CD4-positive, alpha-beta memory T cell (primary cell): ENCODE measurements around the gene OSBPL8. TPM values are rescaled to one million over a fixed set of nuclear protein-coding genes. Genes with fewer than 3 reads are reported as not detected.

ENCODE experiments used
- CTCF ChIA-PET: fragments of 350-600 bp; sonication (Branson Sonifier 250); formaldehyde crosslinking; loops from one replicate; lab custom pipeline; 2021; ENCODE audit warnings: inconsistent platforms; ENCODE audit not compliant: partially characterized antibody; lab: Charles Lee
- POLR2A ChIA-PET: fragments of 350-600 bp; sonication (Branson Sonifier 250); formaldehyde crosslinking; loops from one replicate; lab custom pipeline; 2021; ENCODE audit not compliant: partially characterized antibody; lab: Charles Lee
- DNase-seq, 5 donors: peaks; one replicate each; pipeline versions ENCODE4 v3.0.0 to v3.0.0-alpha.2; 2020 to 2022; ENCODE audit warnings: mixed read lengths in 1 of 5
- H3K27ac ChIP-seq: one replicate; pipeline ENCODE4 v1.7.0; 2013; ENCODE audit warnings: low read depth, low read length
- H3K27me3 ChIP-seq: 2 replicates; pipeline ENCODE4 v1.7.0; 2013; ENCODE audit warnings: mild to moderate bottlenecking, low read length, moderate library complexity; ENCODE audit not compliant: insufficient read depth
- H3K36me3 ChIP-seq: 2 replicates; pipeline ENCODE4 v1.7.0; 2013; ENCODE audit warnings: mild to moderate bottlenecking, low read length, moderate library complexity; ENCODE audit not compliant: insufficient read depth
- H3K4me1 ChIP-seq: 2 replicates; pipeline ENCODE4 v1.7.0; 2013; ENCODE audit warnings: mild to moderate bottlenecking, low read length, moderate library complexity; ENCODE audit not compliant: insufficient read depth
- H3K4me3 ChIP-seq, 2 donors: one replicate each; pipeline ENCODE4 v1.7.0; 2013; ENCODE audit warnings: low read length in 2 of 2, mild to moderate bottlenecking in 1 of 2
- H3K9me3 ChIP-seq, 2 donors: one replicate each; pipeline ENCODE4 v1.7.0; 2013; ENCODE audit warnings: low read length in 2 of 2, control low read depth in 1 of 2; ENCODE audit not compliant: control insufficient read depth in 1 of 2
- H3K27ac Mint-ChIP-seq, 7 donors: one replicate each; pipeline ENCODE4 v1.8.0; 2020 to 2021; ENCODE audit warnings: mixed read lengths in 7 of 7, mild to moderate bottlenecking in 6 of 7, inconsistent platforms in 3 of 7, moderate library complexity in 3 of 7
- H3K27me3 Mint-ChIP-seq, 2 donors: one replicate each; pipeline ENCODE4 v1.8.0; 2020 to 2021; ENCODE audit warnings: mixed read lengths in 2 of 2
- H3K36me3 Mint-ChIP-seq, 2 donors: one replicate each; pipeline ENCODE4 v1.8.0; 2020 to 2021; ENCODE audit warnings: mixed read lengths in 2 of 2, inconsistent platforms in 1 of 2, mild to moderate bottlenecking in 1 of 2
- H3K4me1 Mint-ChIP-seq, 4 donors: one replicate each; pipeline ENCODE4 v1.8.0; 2020 to 2021; ENCODE audit warnings: mixed read lengths in 4 of 4, mild to moderate bottlenecking in 1 of 4
- H3K4me3 Mint-ChIP-seq, 8 donors: one replicate each; pipeline ENCODE4 v1.8.0; 2020 to 2021; ENCODE audit warnings: mixed read lengths in 8 of 8, mild to moderate bottlenecking in 7 of 8, moderate library complexity in 6 of 8, inconsistent platforms in 3 of 8
- H3K9me3 Mint-ChIP-seq, 8 donors: one replicate each; pipeline ENCODE4 v1.8.0; 2020 to 2021; ENCODE audit warnings: mixed read lengths in 8 of 8, mild to moderate bottlenecking in 5 of 8, inconsistent platforms in 3 of 8, moderate library complexity in 1 of 8
- intact Hi-C: fragments of 100-400 bp; cut with micrococcal nuclease; formaldehyde crosslinking; loops from one replicate; pipeline ENCODE4 v1.15.1; 2023
- polyA plus RNA-seq, 2 donors: library from polyadenylated mRNA; unstranded; fragments of 300-500 nt; fragmentation: Illumina TruSeq; gene quantifications; one replicate each; pipeline ENCODE4 v1.2.3, GENCODE V29; 2021
- total RNA-seq, 2 experiments: library from RNA; stranded (reverse); gene quantifications; one replicate each; pipeline ENCODE4 v1.2.3, GENCODE V29; 2021

The OSBPL8 gene
- total and polyA plus RNA-seq, 4 experiments from 2014 or later = 126 to 143 (median 129) TPM

- no peaks in the 10 kb centered on the region for H3K36me3 Mint-ChIP-seq
- H3K4me3 ChIP-seq = no peak overlapping the region
- H3K4me3 Mint-ChIP-seq = no peak overlapping the region
- no peaks in the 10 kb centered on the region for H3K9me3 Mint-ChIP-seq
- H3K27ac ChIP-seq = no peak overlapping the region
- intact Hi-C loops = no loop called here
- no peaks in the 10 kb centered on the region for H3K36me3 ChIP-seq
- H3K27ac Mint-ChIP-seq = no peak overlapping the region
- H3K4me1 ChIP-seq = no peaks in the 10 kb centered on the region
- ChIA-PET CTCF (no interaction called here), POLR2A (no interaction called here)
- DNase-seq = no peak
- H3K27me3 Mint-ChIP-seq = peaks cover 12 to 17% of the 10 kb centered on the region in 2 donors
- no peaks in the 10 kb centered on the region for H3K4me1 Mint-ChIP-seq
- no peaks in the 10 kb centered on the region for H3K27me3 ChIP-seq
- H3K9me3 ChIP-seq = no peaks in the 10 kb centered on the region
Measured at GRCh38 chr12:76313299-76313698, 246.3 kb downstream of the OSBPL8 start.

- no peaks in the 10 kb centered on the region for H3K36me3 Mint-ChIP-seq
- Histone ChIP-seq H3K4me1 (no peaks in the 10 kb centered on the region), H3K36me3 (no peaks in the 10 kb centered on the region), H3K4me3 (no peak overlapping the region), H3K27me3 (no peaks in the 10 kb centered on the region), H3K27ac (no peak overlapping the region), H3K9me3 (no peaks in the 10 kb centered on the region)
- no peaks in the 10 kb centered on the region for H3K9me3 Mint-ChIP-seq
- no peak overlapping the region for H3K27ac Mint-ChIP-seq
- peaks cover 12 to 15% of the 10 kb centered on the region in 2 donors for H3K27me3 Mint-ChIP-seq
- intact Hi-C loops = no loop called here
- H3K4me1 Mint-ChIP-seq = no peaks in the 10 kb centered on the region
- no peak for DNase-seq
- ChIA-PET CTCF (no interaction called here), POLR2A (no interaction called here)
- no peak overlapping the region for H3K4me3 Mint-ChIP-seq
Measured at GRCh38 chr12:76312315-76312714, 247.3 kb downstream of the OSBPL8 start.

- POLR2A ChIA-PET = no interaction called here
- no peak overlapping the region for H3K27ac ChIP-seq
- DNase-seq = no peak
- no peak overlapping the region for H3K4me3 ChIP-seq
- Mint-ChIP-seq H3K4me3 (no peak overlapping the region), H3K27ac (no peak overlapping the region), H3K36me3 (no peaks in the 10 kb centered on the region), H3K27me3 (peaks cover 12 to 17% of the 10 kb centered on the region in 2 donors), H3K4me1 (no peaks in the 10 kb centered on the region), H3K9me3 (no peaks in the 10 kb centered on the region)
- no peaks in the 10 kb centered on the region for H3K36me3 ChIP-seq
- no peaks in the 10 kb centered on the region for H3K27me3 ChIP-seq
- intact Hi-C loops = no loop called here
- H3K9me3 ChIP-seq = no peaks in the 10 kb centered on the region
- CTCF ChIA-PET = no interaction called here
- H3K4me1 ChIP-seq = no peaks in the 10 kb centered on the region
Measured at GRCh38 chr12:76311796-76312195, 247.8 kb downstream of the OSBPL8 start.

- H3K4me3 Mint-ChIP-seq = no peak overlapping the region
- no peak overlapping the region for H3K27ac ChIP-seq
- H3K4me3 ChIP-seq = no peak overlapping the region
- no peak overlapping the region for H3K27ac Mint-ChIP-seq
- no peaks in the 10 kb centered on the region for H3K36me3 ChIP-seq
- ChIA-PET CTCF (no interaction called here), POLR2A (no interaction called here)
- no peaks in the 10 kb centered on the region for H3K9me3 ChIP-seq
- H3K4me1 Mint-ChIP-seq = no peaks in the 10 kb centered on the region
- intact Hi-C loops = no loop called here
- H3K9me3 Mint-ChIP-seq = no peaks in the 10 kb centered on the region
- H3K27me3 Mint-ChIP-seq = peaks cover 7 to 21% of the 10 kb centered on the region in 2 donors
- no peak for DNase-seq
- no peaks in the 10 kb centered on the region for H3K27me3 ChIP-seq
- no peaks in the 10 kb centered on the region for H3K4me1 ChIP-seq
- no peaks in the 10 kb centered on the region for H3K36me3 Mint-ChIP-seq
Measured at GRCh38 chr12:76310110-76310509, 249.5 kb downstream of the OSBPL8 start.

- CTCF ChIA-PET = no interaction called here
- no peaks in the 10 kb centered on the region for H3K9me3 ChIP-seq
- H3K36me3 ChIP-seq = no peaks in the 10 kb centered on the region
- H3K4me3 Mint-ChIP-seq = no peak overlapping the region
- H3K27me3 Mint-ChIP-seq = peaks cover 7 to 19% of the 10 kb centered on the region in 2 donors
- H3K27me3 ChIP-seq = no peaks in the 10 kb centered on the region
- H3K4me3 ChIP-seq = no peak overlapping the region
- H3K4me1 Mint-ChIP-seq = no peaks in the 10 kb centered on the region
- peaks cover 0 to 3% (median 0%) of the 10 kb centered on the region in 8 donors for H3K9me3 Mint-ChIP-seq
- POLR2A ChIA-PET = no interaction called here
- H3K27ac ChIP-seq = no peak overlapping the region
- H3K36me3 Mint-ChIP-seq = no peaks in the 10 kb centered on the region
- H3K4me1 ChIP-seq = no peaks in the 10 kb centered on the region
- no peak overlapping the region for H3K27ac Mint-ChIP-seq
- no peak for DNase-seq
- intact Hi-C loops = no loop called here
Measured at GRCh38 chr12:76308866-76309265, 250.7 kb downstream of the OSBPL8 start.

GRCh38 chr12:76307083-76307482 is 252.5 kb downstream of the OSBPL8 start:
- Mint-ChIP-seq H3K9me3 (peaks cover 0 to 7% (median 0%) of the 10 kb centered on the region in 8 donors), H3K27me3 (peaks cover 2 to 13% of the 10 kb centered on the region in 2 donors), H3K36me3 (no peaks in the 10 kb centered on the region), H3K4me1 (no peaks in the 10 kb centered on the region), H3K4me3 (no peak overlapping the region), H3K27ac (no peak overlapping the region)
- ChIA-PET CTCF (no interaction called here), POLR2A (no interaction called here)
- no peaks in the 10 kb centered on the region for H3K27me3 ChIP-seq
- H3K4me3 ChIP-seq = no peak overlapping the region
- intact Hi-C loops = no loop called here
- H3K9me3 ChIP-seq = no peaks in the 10 kb centered on the region
- DNase-seq = no peak
- no peaks in the 10 kb centered on the region for H3K36me3 ChIP-seq
- H3K27ac ChIP-seq = no peak overlapping the region
- no peaks in the 10 kb centered on the region for H3K4me1 ChIP-seq

- Mint-ChIP-seq H3K36me3 (no peaks in the 10 kb centered on the region), H3K9me3 (peaks cover 0 to 7% (median 0%) of the 10 kb centered on the region in 8 donors), H3K4me3 (no peak overlapping the region), H3K4me1 (no peaks in the 10 kb centered on the region), H3K27ac (no peak overlapping the region), H3K27me3 (peaks cover 2 to 9% of the 10 kb centered on the region in 2 donors)
- ChIA-PET CTCF (no interaction called here), POLR2A (no interaction called here)
- H3K36me3 ChIP-seq = no peaks in the 10 kb centered on the region
- DNase-seq = no peak
- H3K27me3 ChIP-seq = no peaks in the 10 kb centered on the region
- H3K9me3 ChIP-seq = no peaks in the 10 kb centered on the region
- no peak overlapping the region for H3K4me3 ChIP-seq
- no peak overlapping the region for H3K27ac ChIP-seq
- intact Hi-C loops = no loop called here
- no peaks in the 10 kb centered on the region for H3K4me1 ChIP-seq
Measured at GRCh38 chr12:76303989-76304460, 255.5 kb downstream of the OSBPL8 start.

- Histone ChIP-seq H3K9me3 (no peaks in the 10 kb centered on the region), H3K27me3 (no peaks in the 10 kb centered on the region), H3K27ac (no peak overlapping the region), H3K4me1 (no peaks in the 10 kb centered on the region), H3K4me3 (no peak overlapping the region), H3K36me3 (no peaks in the 10 kb centered on the region)
- no peaks in the 10 kb centered on the region for H3K4me1 Mint-ChIP-seq
- ChIA-PET POLR2A (no interaction called here), CTCF (no interaction called here)
- peaks cover 0 to 7% (median 0%) of the 10 kb centered on the region in 8 donors for H3K9me3 Mint-ChIP-seq
- no peak overlapping the region for H3K27ac Mint-ChIP-seq
- DNase-seq = no peak
- intact Hi-C loops = no loop called here
- no peak overlapping the region for H3K4me3 Mint-ChIP-seq
- H3K27me3 Mint-ChIP-seq = peaks cover 2 to 7% of the 10 kb centered on the region in 2 donors
- no peaks in the 10 kb centered on the region for H3K36me3 Mint-ChIP-seq
Measured at GRCh38 chr12:76303365-76303764, 256.2 kb downstream of the OSBPL8 start.
